CD4-positive, CD25-positive, alpha-beta regulatory T cell (primary cell): Measurements from ENCODE around the gene ALDH2. TPM values are rescaled to one million over a fixed set of nuclear protein-coding genes. Genes with fewer than 3 reads are reported as not detected.

Source experiments
- ATAC-seq, 2 donors: fragments of 150-1000 bp; cut with Tn5 transposase; one replicate each; pipeline ENCODE4 v1.10.0; 2021; ENCODE audit warnings: low read depth in 2 of 2, moderate number of reproducible peaks in 2 of 2, moderate library complexity in 1 of 2
- DNase-seq, 3 donors: peaks; one replicate each; pipeline versions ENCODE4 v3.0.0 to v3.0.0-alpha.2; 2012 to 2022; ENCODE audit warnings: mixed read lengths in 1 of 3
- H3K27ac ChIP-seq: one replicate; pipeline ENCODE4 v1.7.0; 2013; ENCODE audit warnings: mild to moderate bottlenecking, low read length; ENCODE audit not compliant: insufficient read depth, poor library complexity, severe bottlenecking
- H3K27me3 ChIP-seq: one replicate; pipeline ENCODE4 v1.7.0; 2013; ENCODE audit warnings: low read length; ENCODE audit not compliant: control insufficient read depth, insufficient read depth
- H3K36me3 ChIP-seq: one replicate; pipeline ENCODE4 v1.7.0; 2013; ENCODE audit warnings: mild to moderate bottlenecking, low read length, moderate library complexity; ENCODE audit not compliant: control insufficient read depth, insufficient read depth
- H3K4me1 ChIP-seq: 2 replicates; pipeline ENCODE4 v1.7.0; 2013; ENCODE audit warnings: mild to moderate bottlenecking, low read length; ENCODE audit not compliant: insufficient read depth, control insufficient read depth, poor library complexity, severe bottlenecking
- H3K4me3 ChIP-seq: one replicate; pipeline ENCODE4 v1.7.0; 2013; ENCODE audit warnings: low read depth, mild to moderate bottlenecking, low read length, moderate library complexity
- H3K9me3 ChIP-seq, 2 experiments: 1 replicate in 1 of 2; 2 replicates in 1 of 2; pipeline ENCODE4 v1.7.0; 2013; ENCODE audit warnings: low read length in 2 of 2, mild to moderate bottlenecking in 1 of 2, moderate library complexity in 1 of 2; ENCODE audit not compliant: control insufficient read depth in 2 of 2
- H3K27ac Mint-ChIP-seq, 3 donors: one replicate each; pipeline ENCODE4 v1.8.0; 2020 to 2022; ENCODE audit warnings: mild to moderate bottlenecking in 3 of 3, mixed read lengths in 3 of 3, moderate library complexity in 2 of 3
- H3K27me3 Mint-ChIP-seq: one replicate; pipeline ENCODE4 v1.8.0; 2022; ENCODE audit warnings: mild to moderate bottlenecking, mixed read lengths
- H3K36me3 Mint-ChIP-seq: one replicate; pipeline ENCODE4 v1.8.0; 2020; ENCODE audit warnings: mixed read lengths
- H3K4me1 Mint-ChIP-seq, 4 donors: one replicate each; pipeline ENCODE4 v1.8.0; 2020 to 2022; ENCODE audit warnings: mixed read lengths in 4 of 4, mild to moderate bottlenecking in 1 of 4
- H3K4me3 Mint-ChIP-seq, 4 donors: one replicate each; pipeline ENCODE4 v1.8.0; 2020 to 2022; ENCODE audit warnings: mild to moderate bottlenecking in 4 of 4, mixed read lengths in 4 of 4, moderate library complexity in 3 of 4
- H3K9me3 Mint-ChIP-seq, 7 donors: one replicate each; pipeline ENCODE4 v1.8.0; 2020 to 2022; ENCODE audit warnings: mixed read lengths in 7 of 7, mild to moderate bottlenecking in 3 of 7, moderate library complexity in 2 of 7
- polyA plus RNA-seq, 4 donors: library from polyadenylated mRNA; unstranded; fragments of 300-500 nt; fragmentation: Illumina TruSeq; gene quantifications; one replicate each; pipeline ENCODE4 v1.2.3, GENCODE V29; 2021
- total RNA-seq: library from RNA; stranded (reverse); gene quantifications from one replicate; pipeline ENCODE4 v1.2.3, GENCODE V29; 2022

Gene ALDH2
- total and polyA plus RNA-seq, 5 donors from 2014 or later: 0.02 to 1.7 (median 0.35) TPM

DNA sequence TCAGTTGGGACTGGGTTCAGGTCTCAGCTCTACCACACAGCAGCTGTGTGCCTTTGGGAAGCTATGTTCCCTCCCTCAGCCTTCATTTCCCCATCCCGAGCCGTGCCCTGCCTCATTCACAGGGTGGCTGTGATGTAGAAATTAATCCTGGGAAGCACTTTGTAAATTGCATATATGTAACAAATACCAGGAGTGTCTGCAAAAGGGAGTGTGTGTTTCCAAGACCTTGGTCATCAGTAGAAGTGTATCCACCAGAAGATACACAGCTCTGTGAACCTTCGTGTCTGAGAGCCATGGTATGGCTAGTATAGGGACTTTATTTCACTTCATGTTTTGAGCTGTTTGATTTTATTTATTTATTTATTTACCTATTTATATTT, 26.1 kb downstream of the ALDH2 start:
- H3K4me1 ChIP-seq: no peaks in the 10 kb centered on the region
- H3K4me3 ChIP-seq: no peak overlapping the region
- Mint-ChIP-seq H3K4me1 (no peaks in the 10 kb centered on the region), H3K36me3 (no peaks in the 10 kb centered on the region), H3K9me3 (no peaks in the 10 kb centered on the region), H3K27me3 (no peaks in the 10 kb centered on the region), H3K4me3 (no peak overlapping the region), H3K27ac (no peak overlapping the region)
- no peak overlapping the region for H3K27ac ChIP-seq
- H3K9me3 ChIP-seq: no peaks in the 10 kb centered on the region
- DNase-seq (no peak), ATAC-seq (no peak)
- H3K27me3 ChIP-seq: no peaks in the 10 kb centered on the region
- no peaks in the 10 kb centered on the region for H3K36me3 ChIP-seq

DNA sequence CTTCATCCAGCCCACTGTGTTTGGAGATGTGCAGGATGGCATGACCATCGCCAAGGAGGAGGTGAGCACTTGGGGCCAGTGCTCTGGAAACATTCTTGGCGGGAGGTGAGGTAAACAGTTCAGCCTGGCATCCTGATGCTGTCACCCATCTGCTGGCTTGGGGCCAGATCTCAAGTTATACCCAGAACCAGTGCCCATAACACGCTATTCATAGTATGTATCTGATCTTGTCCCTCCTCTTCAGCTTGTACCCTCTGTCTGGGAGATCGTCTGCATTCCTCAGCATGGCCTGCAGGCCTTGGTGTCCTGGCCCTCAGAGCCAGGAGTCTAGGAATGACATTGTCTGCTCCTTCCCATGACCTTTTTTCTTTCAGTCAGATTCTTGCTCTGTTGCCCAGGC, 31.4 kb downstream of the ALDH2 start:
- no peaks in the 10 kb centered on the region for H3K9me3 ChIP-seq
- H3K27me3 ChIP-seq: no peaks in the 10 kb centered on the region
- no peak overlapping the region for H3K27ac ChIP-seq
- Mint-ChIP-seq H3K9me3 (no peaks in the 10 kb centered on the region), H3K36me3 (peaks cover 5% of the 10 kb centered on the region), H3K27me3 (no peaks in the 10 kb centered on the region), H3K4me1 (no peaks in the 10 kb centered on the region), H3K4me3 (no peak overlapping the region), H3K27ac (no peak overlapping the region)
- no peak overlapping the region for H3K4me3 ChIP-seq
- DNase-seq (no peak), ATAC-seq (no peak)
- no peaks in the 10 kb centered on the region for H3K36me3 ChIP-seq
- no peaks in the 10 kb centered on the region for H3K4me1 ChIP-seq

DNA sequence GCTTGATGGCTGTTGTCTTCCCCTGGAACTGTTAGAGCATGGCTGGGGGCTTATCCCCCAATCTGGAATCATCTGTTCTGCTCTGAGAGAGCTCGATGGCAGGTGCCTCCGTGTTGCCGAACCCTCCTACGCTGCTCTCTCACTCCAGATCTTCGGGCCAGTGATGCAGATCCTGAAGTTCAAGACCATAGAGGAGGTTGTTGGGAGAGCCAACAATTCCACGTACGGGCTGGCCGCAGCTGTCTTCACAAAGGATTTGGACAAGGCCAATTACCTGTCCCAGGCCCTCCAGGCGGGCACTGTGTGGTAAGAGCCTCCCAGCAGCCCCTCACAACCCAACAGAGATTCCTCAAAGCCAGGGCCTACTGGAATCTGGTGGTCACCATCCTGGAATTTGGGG, 33.0 kb downstream of the ALDH2 start:
- no peak overlapping the region for H3K4me3 ChIP-seq
- Mint-ChIP-seq H3K27ac (no peak overlapping the region), H3K4me1 (no peaks in the 10 kb centered on the region), H3K9me3 (no peaks in the 10 kb centered on the region), H3K36me3 (peaks cover 5% of the 10 kb centered on the region), H3K27me3 (no peaks in the 10 kb centered on the region), H3K4me3 (no peak overlapping the region)
- H3K27me3 ChIP-seq: no peaks in the 10 kb centered on the region
- no peak overlapping the region for H3K27ac ChIP-seq
- H3K9me3 ChIP-seq: no peaks in the 10 kb centered on the region
- no peaks in the 10 kb centered on the region for H3K4me1 ChIP-seq
- DNase-seq (no peak), ATAC-seq (no peak)
- no peaks in the 10 kb centered on the region for H3K36me3 ChIP-seq

DNA sequence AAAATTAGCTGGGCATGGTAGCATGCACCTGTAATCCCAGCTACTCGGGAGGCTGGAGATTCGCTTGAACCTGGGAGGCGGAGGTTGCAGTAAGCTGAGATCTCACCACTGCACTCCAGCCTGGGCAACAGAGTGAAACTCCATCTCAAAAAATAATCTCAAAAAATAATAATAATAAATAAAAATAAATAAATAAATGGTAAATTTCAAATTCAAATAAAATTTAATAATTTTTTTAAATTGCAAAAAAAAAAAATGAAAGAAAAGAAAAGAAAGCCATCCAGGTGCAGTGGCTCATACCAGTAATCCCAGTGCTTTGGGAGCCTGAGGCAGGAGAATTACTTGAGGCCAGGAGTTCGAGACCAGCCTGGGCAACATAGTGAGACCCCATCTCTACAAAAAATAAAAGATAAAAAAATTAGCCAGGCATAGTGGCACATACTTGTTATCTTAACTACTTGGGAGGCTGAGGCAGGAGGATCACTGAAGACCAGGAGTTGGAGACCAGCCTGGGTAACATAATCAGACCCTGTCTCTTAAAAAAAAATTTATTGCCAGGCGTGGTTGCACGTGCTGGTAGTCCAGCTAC, 36.4 kb downstream of the ALDH2 start:
- H3K9me3 Mint-ChIP-seq: no peaks in the 10 kb centered on the region
- no peaks in the 10 kb centered on the region for H3K4me1 ChIP-seq
- no peak for DNase-seq
- no peaks in the 10 kb centered on the region for H3K36me3 ChIP-seq
- no peak overlapping the region for H3K27ac ChIP-seq
- H3K27ac Mint-ChIP-seq: no peak overlapping the region
- ATAC-seq: no peak
- H3K4me3 ChIP-seq: no peak overlapping the region
- H3K27me3 Mint-ChIP-seq: no peaks in the 10 kb centered on the region
- H3K4me1 Mint-ChIP-seq: no peaks in the 10 kb centered on the region
- H3K36me3 Mint-ChIP-seq: peaks cover 5% of the 10 kb centered on the region
- H3K4me3 Mint-ChIP-seq: no peak overlapping the region
- no peaks in the 10 kb centered on the region for H3K27me3 ChIP-seq
- no peaks in the 10 kb centered on the region for H3K9me3 ChIP-seq

GRCh38 chr12:111803851-111804250, 37.1 kb downstream of the ALDH2 start:
- Histone ChIP-seq H3K4me3 (no peak overlapping the region), H3K9me3 (no peaks in the 10 kb centered on the region), H3K27ac (no peak overlapping the region), H3K27me3 (no peaks in the 10 kb centered on the region), H3K36me3 (no peaks in the 10 kb centered on the region), H3K4me1 (no peaks in the 10 kb centered on the region)
- Mint-ChIP-seq H3K4me1 (no peaks in the 10 kb centered on the region), H3K27me3 (peaks cover 4% of the 10 kb centered on the region), H3K9me3 (no peaks in the 10 kb centered on the region), H3K36me3 (peaks cover 5% of the 10 kb centered on the region), H3K4me3 (no peak overlapping the region), H3K27ac (no peak overlapping the region)
- ATAC-seq (no peak), DNase-seq (no peak)

GRCh38 chr12:111806304-111806703, 39.6 kb downstream of the ALDH2 start:
- Histone ChIP-seq H3K36me3 (no peaks in the 10 kb centered on the region), H3K4me3 (no peak overlapping the region), H3K27me3 (no peaks in the 10 kb centered on the region), H3K4me1 (no peaks in the 10 kb centered on the region), H3K27ac (no peak overlapping the region), H3K9me3 (no peaks in the 10 kb centered on the region)
- H3K4me3 Mint-ChIP-seq: no peak overlapping the region
- DNase-seq (no peak), ATAC-seq (no peak)
- H3K27me3 Mint-ChIP-seq: peaks cover 4% of the 10 kb centered on the region
- H3K4me1 Mint-ChIP-seq: no peaks in the 10 kb centered on the region
- H3K9me3 Mint-ChIP-seq: no peaks in the 10 kb centered on the region
- no peaks in the 10 kb centered on the region for H3K36me3 Mint-ChIP-seq
- H3K27ac Mint-ChIP-seq: no peak overlapping the region

GRCh38 chr12:111807232-111807631, 40.5 kb downstream of the ALDH2 start:
- H3K4me1 Mint-ChIP-seq: no peaks in the 10 kb centered on the region
- Histone ChIP-seq H3K4me3 (no peak overlapping the region), H3K36me3 (no peaks in the 10 kb centered on the region), H3K4me1 (no peaks in the 10 kb centered on the region), H3K27me3 (no peaks in the 10 kb centered on the region), H3K9me3 (no peaks in the 10 kb centered on the region), H3K27ac (no peak overlapping the region)
- DNase-seq (no peak), ATAC-seq (no peak)
- H3K27ac Mint-ChIP-seq: no peak overlapping the region
- no peaks in the 10 kb centered on the region for H3K36me3 Mint-ChIP-seq
- H3K27me3 Mint-ChIP-seq: peaks cover 4% of the 10 kb centered on the region
- no peak overlapping the region for H3K4me3 Mint-ChIP-seq
- H3K9me3 Mint-ChIP-seq: peaks cover 0 to 1% (median 0%) of the 10 kb centered on the region in 7 donors

- Mint-ChIP-seq H3K36me3 (no peaks in the 10 kb centered on the region), H3K9me3 (peaks cover 0 to 1% (median 0%) of the 10 kb centered on the region in 7 donors), H3K27me3 (peaks cover 15% of the 10 kb centered on the region), H3K4me3 (peak overlapping the region in 1 of 4 donors; percentile 14), H3K4me1 (peaks cover 5 to 12% (median 7%) of the 10 kb centered on the region in 4 donors), H3K27ac (no peak overlapping the region)
- Histone ChIP-seq H3K27ac (no peak overlapping the region), H3K36me3 (no peaks in the 10 kb centered on the region), H3K4me1 (no peaks in the 10 kb centered on the region), H3K27me3 (no peaks in the 10 kb centered on the region), H3K4me3 (peak overlapping the region; percentile 41), H3K9me3 (no peaks in the 10 kb centered on the region)
- DNase-seq (peak; percentile 32 to 85 (median 60)), ATAC-seq (peak; percentile 85 to 86)
Measured at GRCh38 chr12:111812881-111813741, 46.4 kb downstream of the ALDH2 start.
